Measurements from ENCODE around the gene ZNF32.
A peak's percentile ranks its signal among the peaks of the same experiment; 100 is the strongest.

Gene ZNF32

DNA sequence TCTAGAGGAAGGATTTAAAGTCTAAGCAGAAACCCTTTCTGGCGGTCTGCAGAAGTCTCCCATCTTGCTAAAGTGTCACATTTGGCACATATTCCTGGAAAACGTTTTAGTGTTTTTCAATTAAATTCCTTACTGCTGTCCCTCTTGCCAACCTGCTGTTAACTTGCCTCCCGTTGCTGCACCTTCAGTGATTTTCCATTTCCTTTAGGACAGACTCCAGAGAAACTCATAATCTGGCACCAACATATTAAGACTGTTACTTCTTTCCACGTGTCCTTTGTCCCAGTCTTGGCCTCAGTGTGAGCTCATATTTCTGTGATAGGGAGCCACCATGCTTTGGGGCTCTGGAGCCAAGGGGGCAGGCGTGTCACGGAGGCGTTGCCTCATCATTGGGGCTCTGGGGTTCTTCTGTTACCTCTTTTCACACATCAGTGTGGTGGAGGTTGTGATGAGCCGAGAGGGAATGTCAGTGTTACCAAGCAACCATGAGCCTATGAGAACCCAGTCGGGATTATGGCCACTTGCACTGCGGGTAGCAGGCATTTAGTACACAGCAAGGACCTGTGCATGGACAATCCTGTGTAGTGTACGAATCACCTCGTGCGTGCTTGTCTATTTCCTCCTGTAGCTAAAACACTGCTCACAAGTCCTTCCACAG is 26.0 kb upstream of the ZNF32 start:
- TF ChIP-seq JUND (IDR thresholded peaks at IDR 0.05; ENCODE audit: low read depth), result no peak
- DNase-seq (ENCODE audit: low read depth in 1 of 2, low spot score in 1 of 2), result no peak
- in situ Hi-C loops (cut with HindIII; ENCODE audit: low pct_unique_long_range_greater_than_20kb, low sequenced_read_pairs), result no loop called here

DNA sequence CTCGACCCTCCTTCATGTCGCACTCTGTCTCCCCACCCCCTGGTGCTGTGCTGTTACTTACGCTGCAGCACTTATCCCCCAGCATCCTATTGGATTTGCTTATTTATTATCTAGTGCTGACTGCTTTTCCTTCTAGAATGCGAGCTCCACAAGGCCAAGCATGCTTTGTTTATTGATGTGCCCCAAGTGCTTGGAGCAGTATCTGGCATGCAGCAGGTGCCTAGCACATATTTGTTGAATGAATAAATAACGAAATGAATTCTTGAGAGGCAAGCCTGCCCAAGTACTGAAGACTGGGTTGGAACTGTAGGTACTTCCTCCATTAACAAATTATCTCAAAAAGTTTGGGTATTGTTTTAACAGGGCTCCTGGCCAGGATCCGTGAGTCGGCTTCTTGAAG is 24.8 kb upstream of the ZNF32 start:
- DNase-seq (ENCODE audit: low read depth in 1 of 2, low spot score in 1 of 2), result no peak
- TF ChIP-seq JUND (IDR thresholded peaks at IDR 0.05; ENCODE audit: low read depth), result no peak
- in situ Hi-C loops (cut with HindIII; ENCODE audit: low pct_unique_long_range_greater_than_20kb, low sequenced_read_pairs), result no loop called here

DNA sequence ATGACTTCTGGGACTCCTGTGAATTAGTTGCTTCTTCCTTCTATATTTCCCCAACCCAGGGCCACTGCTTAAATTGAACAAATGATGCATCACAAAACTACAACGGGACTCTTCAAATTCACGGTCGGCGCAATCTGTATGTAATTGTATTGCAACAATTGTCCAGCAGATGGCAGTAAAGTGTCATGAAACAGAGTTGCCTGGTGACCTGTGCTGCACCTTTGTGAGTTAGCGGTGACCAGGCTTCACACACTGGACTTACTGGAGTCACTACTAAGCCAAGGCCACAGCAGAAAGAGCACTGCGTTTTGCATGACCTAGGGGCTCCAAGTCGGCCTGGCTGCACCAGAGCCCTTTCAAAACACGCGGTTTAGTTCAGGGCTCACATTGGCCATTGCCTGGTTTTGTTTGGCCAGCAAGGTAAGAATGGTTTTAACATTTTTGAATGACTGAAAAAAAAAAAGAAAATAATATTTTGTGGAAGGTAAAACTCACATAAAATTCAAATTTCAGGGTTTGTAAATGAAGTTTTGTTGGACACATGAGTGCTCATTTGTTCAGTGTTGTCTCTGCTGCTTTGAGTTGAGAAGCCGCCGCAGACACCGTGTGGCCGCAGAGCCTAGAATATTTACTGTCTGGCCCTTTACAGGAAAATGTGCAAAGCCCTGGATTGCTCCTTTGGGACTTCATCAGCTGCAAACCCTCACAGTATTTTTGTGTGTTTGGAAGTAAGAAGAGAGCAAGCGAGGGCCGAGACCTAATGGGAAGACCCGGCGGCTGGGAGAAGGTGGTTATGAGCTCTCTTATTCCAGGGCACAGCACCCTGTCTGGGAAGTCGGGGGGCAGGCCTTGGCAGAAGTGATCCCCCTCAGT is 23.2 kb upstream of the ZNF32 start:
- peak; percentile 91 to 95 for DNase-seq (ENCODE audit: low read depth in 1 of 2, low spot score in 1 of 2)
- TF ChIP-seq JUND (IDR thresholded peaks at IDR 0.05; ENCODE audit: low read depth), result no peak
- in situ Hi-C loops (cut with HindIII; ENCODE audit: low pct_unique_long_range_greater_than_20kb, low sequenced_read_pairs), result no loop called here

DNA sequence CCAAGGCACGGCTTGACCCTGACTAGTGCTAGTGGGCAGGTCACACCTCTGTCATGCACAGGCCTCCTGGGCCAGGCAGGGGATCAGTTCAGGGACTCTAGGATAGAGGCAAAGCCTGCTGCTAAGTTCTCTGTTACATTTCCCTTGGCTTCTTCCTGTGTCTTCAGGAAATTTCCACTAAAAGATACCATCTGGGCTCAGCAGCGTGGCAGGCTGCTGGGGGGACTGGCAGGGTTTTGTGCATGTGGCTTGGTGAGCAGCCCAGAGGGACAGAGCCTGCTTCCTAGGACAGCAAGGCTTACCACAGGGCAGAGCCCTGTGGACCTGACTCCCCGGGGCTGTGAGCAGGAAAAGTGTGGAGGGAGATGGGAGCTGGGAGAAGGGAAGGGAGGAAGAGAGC is 20.7 kb upstream of the ZNF32 start:
- TF ChIP-seq JUND (IDR thresholded peaks at IDR 0.05; ENCODE audit: low read depth), result no peak
- no peak for DNase-seq (ENCODE audit: low read depth in 1 of 2, low spot score in 1 of 2)
- in situ Hi-C loops (cut with HindIII; ENCODE audit: low pct_unique_long_range_greater_than_20kb, low sequenced_read_pairs), result no loop called here

DNA sequence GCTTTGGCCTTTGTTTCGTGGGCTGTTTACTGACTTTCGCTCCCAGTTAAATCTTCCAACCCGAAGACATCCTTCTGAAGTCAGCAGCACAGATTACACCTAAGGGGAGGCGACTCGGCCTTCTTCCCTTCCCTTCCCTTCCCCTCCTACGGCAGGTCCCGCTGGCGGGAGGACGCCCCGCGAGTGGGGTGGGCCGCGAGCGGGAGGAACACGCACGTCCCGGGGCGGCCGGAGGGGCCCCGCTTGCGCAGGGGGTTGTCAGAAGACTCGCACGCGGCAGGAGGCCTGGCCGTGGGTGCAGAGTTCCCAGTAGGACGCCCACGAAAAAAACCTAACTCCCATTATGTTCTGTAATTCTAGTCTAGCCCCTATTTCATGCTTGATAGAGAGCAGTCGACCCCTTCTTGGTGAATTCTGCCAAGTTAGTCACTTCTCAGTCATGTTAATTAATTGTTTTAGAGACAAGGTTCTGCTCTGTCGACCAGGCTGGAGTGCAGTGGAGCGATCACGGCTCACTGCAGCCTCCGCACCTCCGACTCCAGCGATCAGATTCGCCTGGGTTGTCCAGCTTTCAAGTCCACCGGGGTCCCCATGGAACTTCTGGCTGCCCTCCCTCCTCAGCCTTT is 19.2 kb upstream of the ZNF32 start:
- in situ Hi-C loops (cut with HindIII; ENCODE audit: low pct_unique_long_range_greater_than_20kb, low sequenced_read_pairs), result no loop called here
- no peak for TF ChIP-seq JUND (IDR thresholded peaks at IDR 0.05; ENCODE audit: low read depth)
- no peak for DNase-seq (ENCODE audit: low read depth in 1 of 2, low spot score in 1 of 2)

DNA sequence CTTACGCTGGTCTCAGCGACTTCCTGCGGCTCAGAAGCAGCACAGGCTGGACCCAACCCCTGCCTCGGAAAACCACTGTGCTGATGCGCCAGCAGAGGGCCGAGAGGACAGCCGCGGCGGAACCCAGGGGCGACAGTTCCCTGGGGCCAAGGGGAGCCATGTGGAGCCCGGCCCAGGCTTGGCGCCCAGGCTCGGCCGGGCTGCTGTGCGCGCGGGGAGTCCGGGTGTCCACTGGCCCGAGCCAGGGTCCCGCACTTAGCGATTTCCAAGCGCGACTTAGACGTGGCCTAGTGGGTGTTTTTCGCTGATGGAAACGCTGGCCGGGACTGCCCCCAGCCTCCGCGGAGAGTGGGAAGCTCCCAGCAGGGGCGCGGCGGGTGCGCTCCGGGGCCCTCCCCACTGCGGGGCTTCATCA is 18.6 kb upstream of the ZNF32 start:
- in situ Hi-C loops (cut with HindIII; ENCODE audit: low pct_unique_long_range_greater_than_20kb, low sequenced_read_pairs), result no loop called here
- no peak for TF ChIP-seq JUND (IDR thresholded peaks at IDR 0.05; ENCODE audit: low read depth)
- no peak for DNase-seq (ENCODE audit: low read depth in 1 of 2, low spot score in 1 of 2)

DNA sequence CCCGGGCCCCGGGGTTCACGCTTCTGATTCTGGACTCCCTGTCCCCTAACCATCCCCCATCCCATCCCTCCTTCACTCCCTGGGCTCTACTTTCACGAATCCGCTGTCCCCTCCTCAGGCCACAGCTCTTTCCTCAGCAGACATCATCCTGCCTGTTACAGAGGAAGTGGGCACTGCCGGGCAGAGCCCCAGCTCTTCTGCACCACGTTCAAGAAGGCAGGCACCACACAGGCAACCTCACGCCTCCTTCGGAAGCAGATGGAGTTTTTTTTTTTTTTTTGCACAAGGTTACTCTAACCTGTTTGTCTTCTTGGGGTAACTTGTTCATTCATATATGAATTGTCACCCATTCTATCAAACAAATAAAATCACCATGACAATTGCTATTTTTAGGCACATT is 17.9 kb upstream of the ZNF32 start:
- no peak for TF ChIP-seq JUND (IDR thresholded peaks at IDR 0.05; ENCODE audit: low read depth)
- no peak for DNase-seq (ENCODE audit: low read depth in 1 of 2, low spot score in 1 of 2)
- in situ Hi-C loops (cut with HindIII; ENCODE audit: low pct_unique_long_range_greater_than_20kb, low sequenced_read_pairs), result no loop called here

DNA sequence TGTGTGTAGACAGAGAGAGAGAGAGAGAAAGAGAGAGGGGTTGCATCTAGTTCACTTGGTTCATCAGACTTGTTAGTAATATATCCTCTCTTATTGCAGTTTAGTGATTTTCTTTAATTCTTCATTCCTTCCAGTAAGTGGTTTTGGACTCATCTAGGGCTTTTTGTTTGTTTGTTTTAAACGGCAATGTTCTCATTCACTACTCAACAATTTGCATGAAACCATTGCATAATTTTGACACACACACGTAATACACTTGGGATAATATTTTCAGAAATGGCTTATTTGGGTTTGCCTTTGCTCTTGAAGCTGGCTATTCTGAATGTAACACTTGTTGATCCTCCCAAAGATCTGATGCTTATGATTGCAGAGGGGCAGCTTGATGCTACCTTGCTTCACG is 16.4 kb upstream of the ZNF32 start:
- no peak for TF ChIP-seq JUND (IDR thresholded peaks at IDR 0.05; ENCODE audit: low read depth)
- no peak for DNase-seq (ENCODE audit: low read depth in 1 of 2, low spot score in 1 of 2)
- in situ Hi-C loops (cut with HindIII; ENCODE audit: low pct_unique_long_range_greater_than_20kb, low sequenced_read_pairs), result no loop called here

DNA sequence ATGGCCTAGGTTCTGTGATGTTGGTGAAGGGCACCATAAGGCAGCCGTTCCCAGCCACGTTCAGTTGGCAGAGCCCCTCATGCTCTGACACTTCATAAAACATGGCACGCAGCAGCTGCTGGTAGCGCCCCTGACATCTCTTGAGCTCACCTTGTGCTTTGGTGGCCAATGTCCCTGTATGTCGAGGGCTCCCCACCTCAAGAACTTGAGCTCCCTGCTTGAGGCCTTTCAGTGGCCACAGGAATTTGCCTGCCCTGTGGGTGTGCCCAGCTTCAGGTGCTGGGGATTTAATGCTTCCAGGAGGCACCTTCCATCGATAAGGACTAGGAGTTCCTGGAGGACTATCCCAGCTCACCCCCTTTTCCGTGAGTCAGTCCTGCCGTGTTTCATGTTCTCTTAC is 9.5 kb upstream of the ZNF32 start:
- peak in 1 of 2 experiments; percentile 23 for DNase-seq (ENCODE audit: low read depth in 1 of 2, low spot score in 1 of 2)
- in situ Hi-C loops (cut with HindIII; ENCODE audit: low pct_unique_long_range_greater_than_20kb, low sequenced_read_pairs), result no loop called here
- no peak for TF ChIP-seq JUND (IDR thresholded peaks at IDR 0.05; ENCODE audit: low read depth)

DNA sequence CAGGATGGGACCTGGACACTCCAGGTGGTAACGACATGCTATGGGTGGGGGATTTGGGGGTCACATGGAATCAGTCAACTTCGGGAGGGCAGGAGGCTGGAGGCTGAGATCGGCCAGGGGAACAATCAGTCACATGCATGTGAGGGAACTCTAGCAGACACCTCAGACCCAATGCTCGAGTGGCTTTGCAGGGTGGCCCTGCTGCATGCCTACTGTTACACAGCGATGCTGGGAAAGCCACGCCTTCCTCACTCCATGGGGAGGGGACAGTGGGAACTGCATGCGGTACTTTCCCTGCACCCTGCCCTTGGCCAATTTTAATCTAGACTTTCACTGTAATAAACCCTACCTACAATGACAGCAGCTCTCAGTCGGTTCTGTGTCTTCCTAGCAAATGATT is 6.6 kb upstream of the ZNF32 start:
- in situ Hi-C loops (cut with HindIII; ENCODE audit: low pct_unique_long_range_greater_than_20kb, low sequenced_read_pairs), result no loop called here
- no peak for TF ChIP-seq JUND (IDR thresholded peaks at IDR 0.05; ENCODE audit: low read depth)
- no peak for DNase-seq (ENCODE audit: low read depth in 1 of 2, low spot score in 1 of 2)

DNA sequence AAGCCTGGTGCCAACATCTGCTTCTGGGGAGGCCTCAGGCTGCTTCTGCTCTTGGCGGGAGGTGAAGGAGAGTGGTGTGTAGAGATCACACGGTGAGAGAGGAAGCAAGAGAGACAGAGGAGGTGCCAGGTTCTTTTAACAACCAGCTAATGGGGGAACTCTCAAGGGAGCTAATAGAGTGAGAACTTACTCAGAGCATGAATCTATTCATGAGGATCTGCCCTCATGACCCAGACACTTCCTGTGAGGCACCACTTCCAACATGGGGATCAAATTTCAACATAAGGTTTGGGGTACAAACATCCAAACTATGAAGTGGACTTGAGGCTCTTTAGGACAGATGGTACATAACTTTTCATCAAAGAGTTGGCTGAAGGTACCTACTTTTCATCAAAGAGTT is 5.1 kb upstream of the ZNF32 start:
- DNase-seq (ENCODE audit: low read depth in 1 of 2, low spot score in 1 of 2), result no peak
- in situ Hi-C loops (cut with HindIII; ENCODE audit: low pct_unique_long_range_greater_than_20kb, low sequenced_read_pairs), result no loop called here
- TF ChIP-seq JUND (IDR thresholded peaks at IDR 0.05; ENCODE audit: low read depth), result no peak

DNA sequence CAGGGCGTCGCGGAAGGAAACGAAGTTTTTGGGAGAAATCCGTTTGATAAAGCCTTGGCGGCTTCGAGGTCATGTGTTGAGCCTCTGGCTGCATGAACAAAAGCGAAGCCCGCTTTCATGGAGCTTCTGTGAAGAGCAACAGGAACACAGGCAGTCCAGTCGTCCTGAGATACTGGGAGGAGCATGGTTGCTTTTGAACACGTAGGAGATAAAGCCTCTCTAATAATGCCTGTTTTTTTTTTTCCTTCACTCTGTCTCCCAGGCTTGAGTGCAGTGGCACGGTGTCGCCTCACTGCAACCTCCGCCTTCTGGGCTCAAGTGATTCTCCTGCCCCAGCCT is 473 bp upstream of the ZNF32 start:
- TF ChIP-seq JUND (IDR thresholded peaks at IDR 0.05; ENCODE audit: low read depth), result no peak
- in situ Hi-C loops (cut with HindIII; ENCODE audit: low pct_unique_long_range_greater_than_20kb, low sequenced_read_pairs), result no loop called here
- no peak for DNase-seq (ENCODE audit: low read depth in 1 of 2, low spot score in 1 of 2)

DNA sequence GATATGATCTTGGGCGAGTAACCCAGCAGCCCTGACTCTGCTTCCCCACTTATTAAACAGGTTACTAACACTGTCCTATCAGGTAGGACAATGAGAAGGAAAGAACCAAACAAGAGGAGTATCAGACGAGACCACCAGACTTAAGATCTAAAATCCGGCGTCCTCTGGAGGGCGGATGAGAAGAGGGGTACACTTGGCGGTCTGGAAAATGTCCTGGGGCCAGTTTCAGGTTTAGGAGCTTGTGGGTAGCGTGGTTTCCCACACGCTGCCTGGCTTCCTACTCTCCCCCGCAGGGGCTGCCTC is 635 bp downstream of the ZNF32 start:
- in situ Hi-C loops (cut with HindIII; ENCODE audit: low pct_unique_long_range_greater_than_20kb, low sequenced_read_pairs), result no loop called here
- DNase-seq (ENCODE audit: low read depth in 1 of 2, low spot score in 1 of 2), result no peak
- no peak for TF ChIP-seq JUND (IDR thresholded peaks at IDR 0.05; ENCODE audit: low read depth)
